Mononuclear cell (primary cell): ENCODE measurements around the gene PCGF2. TPM values are rescaled to one million over a fixed set of nuclear protein-coding genes. Genes with fewer than 3 reads are reported as not detected.

Source experiments
- H3K27me3 ChIP-seq: 2 replicates; pipeline ENCODE4 v1.6.0; 2011; ENCODE audit warnings: low read length, control low read depth; ENCODE audit not compliant: insufficient read depth
- H3K4me1 ChIP-seq: 2 replicates; pipeline ENCODE4 v1.5.1; 2011; ENCODE audit warnings: mild to moderate bottlenecking, low read length, control low read depth; ENCODE audit not compliant: insufficient read depth
- H3K4me3 ChIP-seq: 2 replicates; pipeline ENCODE4 v1.5.1; 2011; ENCODE audit warnings: mild to moderate bottlenecking, low read length, moderate library complexity
- H3K9me3 ChIP-seq: 2 replicates; pipeline ENCODE4 v1.5.1; 2011; ENCODE audit warnings: low read depth, mild to moderate bottlenecking, control low read depth, low read length
- total RNA-seq: library from RNA; depleted of rRNA; stranded (reverse); fragments of >200 nt; gene quantifications from one replicate; pipeline ENCODE4 v1.2.3, GENCODE V29; 2012

The PCGF2 gene
- total RNA-seq, 1 donor = not detected

- peaks cover 11% of the 10 kb centered on the region for H3K4me1 ChIP-seq
- no peaks in the 10 kb centered on the region for H3K9me3 ChIP-seq
- no peaks in the 10 kb centered on the region for H3K27me3 ChIP-seq
- H3K4me3 ChIP-seq = no peak overlapping the region
These were observed 28.0 kb downstream of the PCGF2 start for GRCh38 chr17:38719943-38720641.

- H3K9me3 ChIP-seq = no peaks in the 10 kb centered on the region
- H3K27me3 ChIP-seq = no peaks in the 10 kb centered on the region
- no peak overlapping the region for H3K4me3 ChIP-seq
- H3K4me1 ChIP-seq = peaks cover 4% of the 10 kb centered on the region
These were observed 28.7 kb downstream of the PCGF2 start for GRCh38 chr17:38719289-38719942.

DNA sequence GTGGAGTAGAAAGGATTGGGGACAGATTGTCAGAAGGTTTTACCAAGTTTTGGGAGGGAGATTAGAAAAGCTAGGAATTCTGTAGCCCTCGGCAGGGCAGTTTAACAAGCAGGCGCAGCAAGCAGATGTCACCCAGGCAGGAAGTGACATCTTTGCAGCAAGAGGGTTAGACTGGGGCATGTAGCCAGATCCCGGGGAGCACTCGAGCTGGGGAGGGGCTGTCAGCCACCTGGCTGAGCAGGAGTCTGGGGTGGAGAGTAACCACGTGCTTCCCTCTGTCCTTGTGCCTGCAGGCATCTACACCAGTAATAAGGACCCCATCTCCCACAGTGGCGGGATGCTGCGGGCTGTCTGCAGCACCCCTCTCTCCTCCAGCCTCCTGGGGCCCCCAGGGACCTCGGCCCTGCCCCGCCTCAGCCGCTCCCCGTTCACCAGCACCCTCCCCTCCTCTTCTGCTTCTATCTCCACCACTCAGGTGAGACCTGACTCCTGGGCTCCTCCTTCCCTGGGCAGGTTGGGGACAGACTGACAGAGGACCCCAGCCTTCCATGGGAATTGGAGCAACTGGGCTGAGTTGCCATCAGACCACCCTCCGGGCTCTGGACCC lies 30.9 kb downstream of the PCGF2 start:
- no peaks in the 10 kb centered on the region for H3K4me1 ChIP-seq
- H3K27me3 ChIP-seq = no peaks in the 10 kb centered on the region
- H3K9me3 ChIP-seq = no peaks in the 10 kb centered on the region
- H3K4me3 ChIP-seq = no peak overlapping the region

- Histone ChIP-seq H3K4me1 (no peaks in the 10 kb centered on the region), H3K9me3 (no peaks in the 10 kb centered on the region), H3K4me3 (no peak overlapping the region), H3K27me3 (no peaks in the 10 kb centered on the region)
These were observed 31.6 kb downstream of the PCGF2 start for GRCh38 chr17:38716368-38717005.

DNA sequence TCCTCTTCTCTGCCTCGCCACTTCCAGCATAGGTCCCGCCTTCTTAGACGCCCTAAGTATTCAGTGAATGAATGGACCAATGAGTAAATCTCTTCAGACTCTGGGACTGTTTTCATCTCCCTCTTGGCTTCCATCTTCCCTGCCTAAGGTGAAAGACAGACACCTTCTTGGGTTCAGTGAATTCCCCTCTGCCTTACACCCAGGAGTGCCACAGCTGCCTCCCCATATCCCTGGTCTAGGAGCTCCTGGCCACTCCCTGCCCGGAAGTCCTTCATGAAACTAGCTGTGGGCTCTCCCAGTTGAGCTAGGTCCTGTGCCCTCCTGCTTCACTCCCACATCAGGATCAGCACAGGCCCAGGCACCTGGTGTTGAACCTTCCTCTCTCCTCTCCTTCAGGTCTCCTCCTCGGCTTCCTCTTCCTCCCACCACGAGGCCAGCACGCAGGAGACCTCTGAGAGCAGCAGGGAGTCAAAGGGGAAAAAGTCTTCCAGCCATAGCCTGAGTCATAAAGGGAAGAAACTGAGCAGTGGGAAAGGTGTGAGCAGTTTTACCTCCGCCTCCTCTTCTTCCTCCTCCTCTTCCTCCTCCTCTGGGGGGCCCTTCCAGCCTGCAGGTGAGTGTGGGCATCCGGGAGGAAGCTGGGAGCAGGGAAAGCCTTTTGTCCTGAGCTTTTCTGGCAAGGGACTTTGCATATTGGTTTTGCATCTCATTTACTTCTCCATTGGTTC lies 32.8 kb downstream of the PCGF2 start:
- H3K27me3 ChIP-seq = no peaks in the 10 kb centered on the region
- H3K4me3 ChIP-seq = no peak overlapping the region
- H3K9me3 ChIP-seq = no peaks in the 10 kb centered on the region
- no peaks in the 10 kb centered on the region for H3K4me1 ChIP-seq

- no peaks in the 10 kb centered on the region for H3K9me3 ChIP-seq
- H3K4me3 ChIP-seq = no peak overlapping the region
- no peaks in the 10 kb centered on the region for H3K4me1 ChIP-seq
- H3K27me3 ChIP-seq = no peaks in the 10 kb centered on the region
These were observed 34.6 kb downstream of the PCGF2 start for GRCh38 chr17:38713456-38714075.

DNA sequence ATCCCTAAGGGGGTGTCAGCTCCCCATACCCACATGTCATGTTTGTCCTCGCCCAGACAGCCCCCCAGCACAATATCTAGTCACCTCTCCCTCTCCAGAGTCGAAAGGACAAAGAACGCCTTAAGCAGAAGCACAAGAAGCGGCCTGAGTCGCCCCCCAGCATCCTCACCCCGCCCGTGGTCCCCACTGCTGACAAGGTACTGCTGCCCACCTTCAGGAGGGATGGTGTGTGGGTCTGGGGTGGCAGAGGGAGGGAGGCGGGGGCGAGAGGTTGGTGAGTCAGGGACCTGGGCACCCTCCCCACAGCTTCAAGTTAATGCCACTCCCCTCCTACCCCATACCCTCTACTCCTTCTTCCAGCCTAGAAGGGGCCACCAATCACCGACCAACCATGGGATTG lies 35.5 kb downstream of the PCGF2 start:
- Histone ChIP-seq H3K27me3 (no peaks in the 10 kb centered on the region), H3K9me3 (no peaks in the 10 kb centered on the region), H3K4me1 (peaks cover 7% of the 10 kb centered on the region), H3K4me3 (no peak overlapping the region)

DNA sequence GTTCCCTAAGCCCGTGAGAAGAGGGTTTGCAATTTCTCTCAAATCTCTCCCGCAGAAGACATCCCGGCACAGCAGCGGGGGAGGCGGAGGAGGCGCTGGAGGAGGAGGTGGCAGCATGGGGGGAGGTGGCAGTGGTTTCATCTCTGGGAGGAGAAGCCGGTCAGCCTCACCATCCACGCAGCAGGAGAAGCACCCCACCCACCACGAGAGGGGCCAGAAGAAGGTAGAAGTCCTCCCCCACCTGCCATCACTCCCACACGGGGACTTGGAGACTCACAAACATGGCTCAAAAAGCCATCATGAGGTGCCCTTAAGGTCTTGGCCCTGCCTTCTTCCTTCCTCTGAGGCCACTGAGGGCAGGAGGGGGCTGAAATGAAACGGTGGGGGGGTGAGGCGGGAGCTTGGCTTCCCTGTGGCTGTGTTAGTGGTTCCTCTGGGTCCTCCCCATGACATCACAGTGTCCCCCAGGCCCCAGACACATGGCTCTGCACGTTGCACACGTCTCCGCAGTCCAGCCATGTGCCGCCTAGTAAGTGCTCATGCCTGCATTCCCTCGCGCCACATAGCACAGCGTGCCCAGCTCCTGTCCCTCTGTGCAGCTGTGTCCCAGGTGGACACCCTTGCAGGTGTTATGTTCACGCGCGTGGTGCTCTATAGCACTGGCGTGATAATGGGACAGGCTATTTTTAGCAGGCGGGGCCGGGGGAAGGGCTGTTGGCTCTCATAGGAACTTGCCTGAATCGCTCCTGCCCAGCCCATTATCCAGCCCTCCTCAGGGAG lies 36.2 kb downstream of the PCGF2 start:
- Histone ChIP-seq H3K9me3 (no peaks in the 10 kb centered on the region), H3K27me3 (no peaks in the 10 kb centered on the region), H3K4me3 (no peak overlapping the region), H3K4me1 (peaks cover 12% of the 10 kb centered on the region)

- Histone ChIP-seq H3K4me3 (no peak overlapping the region), H3K27me3 (no peaks in the 10 kb centered on the region), H3K4me1 (peaks cover 22% of the 10 kb centered on the region), H3K9me3 (no peaks in the 10 kb centered on the region)
These were observed 37.2 kb downstream of the PCGF2 start for GRCh38 chr17:38710985-38711384.

DNA sequence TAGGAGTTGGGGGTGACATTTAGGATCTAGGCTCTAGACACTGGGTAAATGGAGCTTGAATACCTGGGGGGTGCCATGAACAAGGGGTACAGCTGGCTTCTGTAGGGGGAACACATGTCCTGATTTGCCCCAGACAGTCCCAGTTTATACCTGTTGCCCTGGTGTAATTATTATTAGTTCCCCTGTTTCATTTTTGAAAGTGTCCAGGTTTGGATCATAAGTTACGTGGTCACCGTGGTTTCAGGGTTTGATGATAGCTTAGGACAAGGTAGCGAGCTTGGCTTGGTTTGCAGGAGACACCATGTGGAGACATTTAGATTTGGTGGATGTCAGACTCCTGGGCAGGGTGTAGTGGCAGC lies 37.6 kb downstream of the PCGF2 start:
- peaks cover 25% of the 10 kb centered on the region for H3K4me1 ChIP-seq
- H3K27me3 ChIP-seq = no peaks in the 10 kb centered on the region
- H3K4me3 ChIP-seq = no peak overlapping the region
- no peaks in the 10 kb centered on the region for H3K9me3 ChIP-seq

GRCh38 chr17:38709864-38710603 lies 38.1 kb downstream of the PCGF2 start:
- H3K4me3 ChIP-seq = no peak overlapping the region
- no peaks in the 10 kb centered on the region for H3K9me3 ChIP-seq
- peaks cover 25% of the 10 kb centered on the region for H3K4me1 ChIP-seq
- no peaks in the 10 kb centered on the region for H3K27me3 ChIP-seq

GRCh38 chr17:38709104-38709820 lies 38.9 kb downstream of the PCGF2 start:
- H3K4me1 ChIP-seq = peaks cover 29% of the 10 kb centered on the region
- H3K9me3 ChIP-seq = no peaks in the 10 kb centered on the region
- no peaks in the 10 kb centered on the region for H3K27me3 ChIP-seq
- no peak overlapping the region for H3K4me3 ChIP-seq
